ENCODE data around the gene BBS5.
"Not testable (repeated sequence)": the region's sequence is repeated elsewhere in the genome, so short reads cannot be mapped to it uniquely, and the experiment has no call there.

BBS5 gene

GRCh38 chr2:169480079-169480465 is 778 bp downstream of the BBS5 start:
- Histone ChIP-seq H3K27ac (peak overlapping the region in 20 of 21 experiments; percentile 7 to 86 (median 70)), H3K4me3 (peak overlapping the region; percentile 59 to 94 (median 76))

- Histone ChIP-seq H3K4me3 (no peak overlapping the region), H3K27ac (no peak overlapping the region)
Measured at GRCh38 chr2:169485650-169486138, 6.4 kb downstream of the BBS5 start.

GRCh38 chr2:169486487-169486886 is 7.2 kb downstream of the BBS5 start:
- no peak overlapping the region for H3K27ac ChIP-seq
- H3K4me3 ChIP-seq, result no peak overlapping the region

- no peak overlapping the region for H3K4me3 ChIP-seq
- H3K27ac ChIP-seq, result no peak overlapping the region
Measured at GRCh38 chr2:169490834-169491233, 11.5 kb downstream of the BBS5 start.

- Histone ChIP-seq H3K4me3 (no peak overlapping the region), H3K27ac (no peak overlapping the region)
Measured at GRCh38 chr2:169491378-169491777, 12.1 kb downstream of the BBS5 start.

GRCh38 chr2:169493360-169493759 is 14.1 kb downstream of the BBS5 start:
- Histone ChIP-seq H3K4me3 (no peak overlapping the region), H3K27ac (no peak overlapping the region)

- Histone ChIP-seq H3K27ac (no peak overlapping the region), H3K4me3 (no peak overlapping the region)
Measured at GRCh38 chr2:169495310-169495928, 16.1 kb downstream of the BBS5 start.

- no peak overlapping the region for H3K27ac ChIP-seq
- no peak overlapping the region for H3K4me3 ChIP-seq
Measured at GRCh38 chr2:169504651-169505050, 25.4 kb downstream of the BBS5 start.

- H3K4me3 ChIP-seq, result no peak overlapping the region
- peak overlapping the region in 3 of 21 experiments; percentile 1 to 56 (median 36) for H3K27ac ChIP-seq
Measured at GRCh38 chr2:169507698-169508097, 28.4 kb downstream of the BBS5 start.

GRCh38 chr2:169509298-169509885 is 30.1 kb downstream of the BBS5 start, which contains the start of gene KLHL41:
Gene KLHL41 (plus strand): TSS chr2:169509702. CDS start chr2:169509779, 77 bp downstream.
- Histone ChIP-seq H3K4me3 (no peak within 1 kb of the TSS), H3K27ac (peak within 1 kb of the TSS in 1 of 21 experiments; percentile 36)

GRCh38 chr2:169509955-169510354 is 30.7 kb downstream of the BBS5 start:
- no peak overlapping the region for H3K4me3 ChIP-seq
- no peak overlapping the region for H3K27ac ChIP-seq

GRCh38 chr2:169510496-169510895 is 31.2 kb downstream of the BBS5 start:
- Histone ChIP-seq H3K4me3 (no peak overlapping the region), H3K27ac (no peak overlapping the region)

GRCh38 chr2:169511818-169512217 is 32.5 kb downstream of the BBS5 start:
- H3K4me3 ChIP-seq, result no peak overlapping the region
- no peak overlapping the region for H3K27ac ChIP-seq

GRCh38 chr2:169512525-169512924 is 33.2 kb downstream of the BBS5 start:
- no peak overlapping the region for H3K27ac ChIP-seq
- no peak overlapping the region for H3K4me3 ChIP-seq

GRCh38 chr2:169513094-169513493 is 33.8 kb downstream of the BBS5 start:
- Histone ChIP-seq H3K27ac (no peak overlapping the region), H3K4me3 (no peak overlapping the region)

- Histone ChIP-seq H3K27ac (no peak overlapping the region), H3K4me3 (no peak overlapping the region)
Measured at GRCh38 chr2:169513926-169514325, 34.6 kb downstream of the BBS5 start.

GRCh38 chr2:169514758-169515157 is 35.5 kb downstream of the BBS5 start:
- not testable (repeated sequence) for H3K27ac ChIP-seq, H3K4me3 ChIP-seq

GRCh38 chr2:169516488-169516995 is 37.2 kb downstream of the BBS5 start:
- H3K4me3 ChIP-seq, H3K27ac ChIP-seq: not testable (repeated sequence)

- Histone ChIP-seq H3K4me3 (no peak overlapping the region), H3K27ac (no peak overlapping the region)
Measured at GRCh38 chr2:169520896-169521295, 41.6 kb downstream of the BBS5 start.

- no peak overlapping the region for H3K4me3 ChIP-seq
- H3K27ac ChIP-seq, result no peak overlapping the region
Measured at GRCh38 chr2:169523681-169524080, 44.4 kb downstream of the BBS5 start.

- Histone ChIP-seq H3K27ac (no peak overlapping the region), H3K4me3 (no peak overlapping the region)
Measured at GRCh38 chr2:169525434-169525833, 46.1 kb downstream of the BBS5 start.

All from skin epidermis (tissue), 12 donors.